Measurements from ENCODE around the gene DMGDH.

DNA sequence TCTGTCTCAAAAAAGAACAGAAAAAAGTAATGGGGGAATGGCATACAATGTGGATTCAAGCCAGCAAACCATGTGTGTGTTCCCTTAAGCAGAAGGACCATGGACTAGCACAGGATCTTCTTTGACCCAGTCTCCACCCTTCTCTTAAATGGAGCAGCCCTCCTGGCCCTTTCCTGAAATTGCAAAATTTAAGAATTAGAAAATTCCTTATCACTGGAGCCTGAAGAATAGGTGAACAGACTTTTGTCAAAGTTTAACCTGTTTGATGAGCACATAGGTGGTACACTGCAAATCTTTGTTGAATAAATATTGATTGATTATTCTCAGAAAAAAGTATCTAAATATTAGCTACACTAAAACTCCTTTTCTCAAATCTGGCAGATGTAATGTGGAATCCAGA is 12.6 kb downstream of the DMGDH start:
- TF ChIP-seq POLR2A (IDR thresholded peaks at IDR 0.05): no peak
- TF ChIP-seq, protein P1, sequence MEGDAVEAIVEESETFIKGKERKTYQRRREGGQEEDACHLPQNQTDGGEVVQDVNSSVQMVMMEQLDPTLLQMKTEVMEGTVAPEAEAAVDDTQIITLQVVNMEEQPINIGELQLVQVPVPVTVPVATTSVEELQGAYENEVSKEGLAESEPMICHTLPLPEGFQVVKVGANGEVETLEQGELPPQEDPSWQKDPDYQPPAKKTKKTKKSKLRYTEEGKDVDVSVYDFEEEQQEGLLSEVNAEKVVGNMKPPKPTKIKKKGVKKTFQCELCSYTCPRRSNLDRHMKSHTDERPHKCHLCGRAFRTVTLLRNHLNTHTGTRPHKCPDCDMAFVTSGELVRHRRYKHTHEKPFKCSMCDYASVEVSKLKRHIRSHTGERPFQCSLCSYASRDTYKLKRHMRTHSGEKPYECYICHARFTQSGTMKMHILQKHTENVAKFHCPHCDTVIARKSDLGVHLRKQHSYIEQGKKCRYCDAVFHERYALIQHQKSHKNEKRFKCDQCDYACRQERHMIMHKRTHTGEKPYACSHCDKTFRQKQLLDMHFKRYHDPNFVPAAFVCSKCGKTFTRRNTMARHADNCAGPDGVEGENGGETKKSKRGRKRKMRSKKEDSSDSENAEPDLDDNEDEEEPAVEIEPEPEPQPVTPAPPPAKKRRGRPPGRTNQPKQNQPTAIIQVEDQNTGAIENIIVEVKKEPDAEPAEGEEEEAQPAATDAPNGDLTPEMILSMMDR (IDR thresholded peaks at IDR 0.05): no peak

Data from right lobe of liver (tissue), 4 donors.